KBM-7 (cell line): ENCODE data around the gene CD93.

ENCODE experiments used
- DNase-seq: peaks from one replicate; pipeline ENCODE4 v3.0.0-alpha.2; 2015
- in situ Hi-C: fragments of 300-500 bp; cut with MboI; formaldehyde crosslinking; loops from 2 replicates; pipeline ENCODE4 v1.14.3; 2020; ENCODE audit warnings: low sequenced_read_pairs, low pct_unique_long_range_greater_than_20kb, mixed read lengths

CD93 gene

GRCh38 chr20:23068283-23068682 lies 17.8 kb downstream of the CD93 start:
- no peak for DNase-seq

DNA sequence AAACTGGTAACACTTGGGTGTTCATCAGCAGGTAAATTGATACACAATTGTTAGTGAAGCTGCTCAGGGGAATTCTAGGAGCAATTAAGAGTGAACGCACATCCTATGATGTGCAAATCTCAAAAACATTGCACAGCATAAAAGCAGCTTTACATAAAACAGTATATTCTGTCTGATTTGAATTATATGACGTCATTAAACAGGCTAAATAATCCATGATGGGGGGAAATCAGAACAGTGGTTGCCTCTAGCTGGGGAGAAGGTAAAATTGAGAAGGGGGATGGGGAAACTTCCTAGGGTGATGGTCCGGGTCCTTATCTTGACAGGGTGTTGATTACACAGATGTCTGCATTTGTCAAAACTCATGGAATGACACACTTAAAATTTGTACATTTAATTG lies 19.4 kb downstream of the CD93 start:
- in situ Hi-C loops, result no loop called here
- DNase-seq, result no peak

More at GRCh38 chr20:23068283-23068682, 17.8 kb downstream of the CD93 start:
- in situ Hi-C loops, result no loop called here

DNA sequence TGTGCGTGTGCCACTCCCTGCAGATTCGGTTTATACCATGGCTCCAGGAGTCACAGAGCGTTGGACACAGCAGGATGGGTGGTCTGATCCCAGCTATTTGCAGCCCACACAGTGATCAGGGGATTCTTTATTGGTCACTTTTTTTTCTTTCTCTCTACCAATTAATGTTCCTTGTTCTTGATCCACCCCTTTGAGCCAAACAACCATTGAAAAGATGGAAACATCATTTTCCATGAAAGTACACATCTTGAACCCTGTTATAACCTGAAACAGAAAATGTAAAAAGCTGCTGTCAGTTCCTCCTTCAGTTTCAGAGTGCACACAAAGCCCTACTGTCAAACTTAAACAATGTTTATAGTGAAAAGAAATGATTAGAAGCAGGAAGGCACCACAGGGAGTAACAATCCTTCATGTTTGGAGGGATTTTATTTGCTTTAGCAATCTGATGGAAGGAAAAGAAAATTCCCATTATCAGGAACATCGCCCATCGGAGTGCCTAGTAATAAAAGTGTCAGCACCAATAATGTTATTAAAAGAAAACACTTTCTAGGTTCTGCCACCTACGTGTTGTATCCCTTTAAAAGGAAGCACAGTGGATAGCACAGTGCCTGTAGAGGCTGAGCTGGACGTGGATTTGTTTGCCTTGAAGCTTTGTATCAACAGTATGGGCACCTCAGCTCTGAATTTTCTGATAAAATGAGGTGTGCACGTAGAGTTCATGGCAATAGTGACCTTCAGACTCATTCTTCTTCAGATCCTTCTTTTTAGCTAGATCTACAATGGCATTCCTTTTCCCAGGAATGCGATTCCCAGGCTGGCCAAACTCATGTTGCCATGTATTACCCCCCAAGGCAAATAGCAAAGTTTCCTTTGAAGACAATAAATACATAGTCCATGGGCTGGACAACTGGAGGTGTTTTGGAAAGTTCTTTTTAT lies 20.6 kb downstream of the CD93 start:
- in situ Hi-C loops, result no loop called here

GRCh38 chr20:23063581-23063980 lies 22.5 kb downstream of the CD93 start:
- DNase-seq, result no peak
- in situ Hi-C loops, result no loop called here

More for the DNA sequence above, 20.6 kb downstream of the CD93 start:
- no peak for DNase-seq

DNA sequence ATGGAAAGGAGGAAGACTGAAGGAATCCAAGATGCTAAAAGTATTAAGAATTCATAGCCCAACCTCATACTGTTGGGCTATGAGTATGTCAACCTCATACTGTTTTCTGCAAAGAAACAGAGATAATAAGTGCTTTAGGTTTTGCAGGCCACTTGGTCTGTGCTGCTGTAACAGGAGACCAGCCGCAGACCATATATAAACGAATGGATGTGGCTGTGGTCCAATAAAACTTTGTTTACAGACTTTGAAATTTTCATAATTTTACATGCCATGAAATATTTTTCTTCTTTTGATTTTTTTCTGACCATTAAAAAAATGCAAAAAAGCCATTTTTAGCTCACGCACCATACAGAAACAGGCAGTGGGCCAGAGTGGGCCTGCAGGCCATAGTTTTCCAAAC lies 23.0 kb downstream of the CD93 start:
- in situ Hi-C loops, result no loop called here
- no peak for DNase-seq

DNA sequence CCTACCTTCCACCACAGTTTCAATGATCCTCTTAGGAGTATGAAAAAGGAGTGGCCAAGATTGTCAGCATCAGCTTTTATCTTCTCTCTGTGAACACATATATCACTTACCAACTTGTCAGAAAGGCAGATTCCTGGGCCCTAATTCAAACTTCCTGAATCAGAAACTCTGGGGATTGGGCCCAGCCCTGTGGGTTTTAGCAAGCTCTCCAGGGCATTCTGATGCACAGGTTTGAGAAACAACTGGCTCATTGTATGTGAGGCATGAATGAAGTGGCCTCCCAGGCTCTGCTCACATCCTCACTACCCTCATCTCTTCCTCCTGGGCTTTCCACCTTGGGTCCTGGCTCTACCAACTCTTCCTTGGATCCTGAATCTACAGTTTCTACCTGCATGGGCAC lies 23.5 kb downstream of the CD93 start:
- in situ Hi-C loops, result no loop called here
- no peak for DNase-seq

DNA sequence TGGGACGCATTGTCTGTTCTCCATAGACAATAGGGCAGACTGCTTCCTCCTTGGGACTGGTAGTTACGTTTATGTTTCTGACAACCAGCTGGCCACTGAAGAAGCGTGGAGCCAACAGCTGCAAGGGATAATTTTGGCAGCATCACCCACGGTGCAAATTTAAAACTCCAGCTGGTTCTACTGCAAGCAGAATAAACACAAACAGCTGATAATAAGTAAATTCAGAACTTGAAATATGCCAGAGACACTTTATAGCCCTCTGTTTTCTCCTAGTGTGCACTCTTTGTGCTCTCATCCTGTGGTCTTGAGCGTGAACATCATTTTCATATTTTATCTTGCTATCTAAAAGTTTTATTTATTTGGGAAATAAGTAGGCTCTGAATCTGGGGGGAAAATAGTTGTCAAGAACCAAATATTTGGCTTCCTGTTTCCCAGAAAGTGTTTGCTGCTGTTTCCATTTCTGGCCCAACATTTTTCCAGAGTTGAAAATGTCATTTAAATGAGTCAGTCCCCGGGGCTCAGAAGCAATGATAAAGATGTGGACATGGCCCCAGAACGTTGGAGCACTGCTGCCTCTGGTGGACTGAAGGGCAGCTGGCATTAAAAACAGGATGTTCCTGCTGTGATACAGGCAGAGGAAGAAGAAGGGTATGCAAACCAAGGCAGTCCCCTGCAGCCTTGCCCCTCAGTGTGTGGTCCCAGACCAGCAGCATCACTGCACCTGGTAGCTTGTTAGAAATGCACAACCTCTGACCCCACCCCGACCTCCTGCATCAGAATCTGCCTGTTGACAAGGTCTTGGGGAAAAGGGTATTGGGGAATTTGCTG lies 24.2 kb downstream of the CD93 start:
- no peak for DNase-seq

DNA sequence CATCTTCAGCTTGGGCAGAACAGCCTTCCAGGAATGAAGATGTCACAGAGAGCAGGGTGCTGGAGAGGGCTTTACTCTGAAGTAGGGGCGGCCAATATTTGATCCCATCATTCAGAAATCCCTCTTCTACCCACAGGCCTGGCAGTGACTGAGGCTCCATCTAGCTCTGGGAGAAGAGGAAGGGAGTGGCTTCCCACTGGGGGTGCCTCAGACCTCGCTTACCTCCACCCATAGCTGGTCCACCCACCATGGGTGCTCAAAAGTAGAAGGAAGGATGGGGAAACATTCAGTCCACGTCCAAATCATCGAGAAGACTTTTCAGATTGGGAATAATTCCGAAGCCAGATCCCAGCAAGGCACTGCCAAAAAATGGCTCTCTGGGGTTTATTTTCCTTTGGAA lies 24.9 kb downstream of the CD93 start:
- in situ Hi-C loops, result no loop called here
- DNase-seq, result no peak

More for the DNA sequence above, 24.2 kb downstream of the CD93 start:
- in situ Hi-C loops, result no loop called here

- no peak for DNase-seq
- in situ Hi-C loops, result no loop called here
Measured at GRCh38 chr20:23060629-23061028, 25.5 kb downstream of the CD93 start.

- in situ Hi-C loops, result no loop called here
- DNase-seq, result no peak
Measured at GRCh38 chr20:23059846-23060245, 26.3 kb downstream of the CD93 start.

DNA sequence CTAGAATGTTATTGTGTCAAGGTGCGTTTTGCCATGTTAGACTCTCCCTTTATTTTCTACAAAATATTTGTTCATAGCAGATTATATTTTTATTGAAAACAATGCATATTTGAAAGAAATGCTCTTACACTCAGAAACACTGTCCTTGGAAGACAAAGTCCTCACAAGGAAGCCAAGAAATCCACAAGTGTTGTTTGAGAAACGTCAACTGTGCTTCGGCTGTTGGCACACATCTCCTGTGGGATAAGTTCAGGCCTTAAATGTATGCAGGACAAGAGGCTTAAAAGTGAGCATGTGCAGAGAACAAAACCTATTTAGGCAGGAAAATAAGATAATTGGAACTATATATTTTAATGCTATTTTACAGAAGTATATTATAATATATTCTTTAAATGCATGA lies 27.1 kb downstream of the CD93 start:
- in situ Hi-C loops, result no loop called here
- no peak for DNase-seq

GRCh38 chr20:23058240-23058639 lies 27.9 kb downstream of the CD93 start:
- in situ Hi-C loops, result no loop called here
- DNase-seq, result no peak

GRCh38 chr20:23052904-23053303 lies 33.2 kb downstream of the CD93 start:
- no peak for DNase-seq
- in situ Hi-C loops, result no loop called here

DNA sequence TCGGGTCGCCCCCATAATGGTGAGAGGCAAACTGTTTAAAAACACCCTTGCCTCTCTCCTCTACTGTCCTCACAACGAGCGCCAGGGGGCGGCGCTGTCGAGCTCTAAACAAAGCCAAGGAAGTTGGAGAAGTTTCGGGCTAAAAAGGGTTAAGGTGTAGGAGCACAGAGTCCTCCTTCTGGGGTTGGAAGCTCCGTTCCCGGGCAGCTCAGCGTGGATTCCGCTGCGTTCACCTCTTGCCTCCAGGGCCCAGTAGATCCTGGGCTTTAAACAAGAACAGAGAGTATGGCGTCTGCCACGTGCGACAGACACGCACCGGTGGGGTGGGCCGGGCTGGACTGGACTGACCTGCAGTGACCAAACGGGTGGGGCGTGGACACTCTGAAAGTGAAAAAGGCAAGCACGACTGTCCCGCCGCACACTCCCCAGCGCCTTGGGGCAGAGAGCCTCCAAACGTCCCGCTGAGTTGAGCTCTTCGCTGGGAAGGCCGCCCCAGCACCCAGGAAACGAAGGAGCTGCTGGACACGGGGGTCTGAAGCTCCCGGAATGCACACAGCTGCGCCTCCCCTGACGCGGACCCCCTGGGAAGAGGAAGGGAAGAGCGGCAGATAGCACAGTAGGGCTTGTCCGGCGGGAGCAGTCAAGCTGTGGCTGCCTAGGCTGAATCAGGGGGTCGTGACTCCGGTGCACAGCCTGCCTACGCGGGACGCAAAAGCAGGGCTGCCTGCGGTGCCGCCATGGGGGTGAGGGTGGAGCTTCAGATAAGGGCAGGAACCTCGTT lies 35.1 kb downstream of the CD93 start:
- in situ Hi-C loops, result no loop called here
- peak; percentile 71 for DNase-seq

DNA sequence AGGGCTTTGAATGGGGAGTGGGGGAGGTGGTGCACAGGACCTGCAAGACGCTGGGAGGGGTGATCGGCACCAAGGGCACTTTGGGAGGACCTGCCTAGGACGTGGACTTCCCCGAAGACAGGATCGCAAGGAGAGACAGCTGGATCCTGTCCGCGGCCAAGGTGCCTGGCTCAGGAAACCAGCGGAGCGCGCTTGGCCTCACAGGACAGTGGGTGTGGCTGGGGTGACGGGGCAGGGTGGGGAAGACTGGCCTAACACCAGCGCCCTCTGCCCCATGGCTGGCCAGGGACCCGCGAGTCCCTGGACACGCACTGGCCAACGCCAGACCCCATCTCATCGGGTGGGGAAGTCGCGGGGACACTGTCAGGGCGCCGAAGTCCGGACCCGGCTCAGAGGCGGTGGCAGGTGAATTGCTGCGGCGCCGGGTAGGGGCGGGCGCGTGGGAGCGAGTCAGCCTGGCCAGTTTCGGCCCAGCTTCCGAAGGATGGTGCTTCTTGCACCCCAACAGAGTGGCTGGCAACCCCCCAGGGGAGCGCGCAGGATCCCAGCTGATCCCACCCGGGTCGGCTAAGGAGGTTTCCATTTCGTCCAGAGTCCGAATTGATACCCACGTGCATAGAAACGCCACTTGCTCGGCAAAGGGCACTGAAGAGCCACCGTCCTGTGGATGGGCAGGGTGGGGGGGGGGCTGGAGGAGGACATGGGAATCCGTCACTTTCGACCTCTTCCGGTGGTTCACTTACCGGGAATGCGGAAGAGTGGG lies 35.9 kb downstream of the CD93 start:
- in situ Hi-C loops, result no loop called here
- DNase-seq, result peak; percentile 10

DNA sequence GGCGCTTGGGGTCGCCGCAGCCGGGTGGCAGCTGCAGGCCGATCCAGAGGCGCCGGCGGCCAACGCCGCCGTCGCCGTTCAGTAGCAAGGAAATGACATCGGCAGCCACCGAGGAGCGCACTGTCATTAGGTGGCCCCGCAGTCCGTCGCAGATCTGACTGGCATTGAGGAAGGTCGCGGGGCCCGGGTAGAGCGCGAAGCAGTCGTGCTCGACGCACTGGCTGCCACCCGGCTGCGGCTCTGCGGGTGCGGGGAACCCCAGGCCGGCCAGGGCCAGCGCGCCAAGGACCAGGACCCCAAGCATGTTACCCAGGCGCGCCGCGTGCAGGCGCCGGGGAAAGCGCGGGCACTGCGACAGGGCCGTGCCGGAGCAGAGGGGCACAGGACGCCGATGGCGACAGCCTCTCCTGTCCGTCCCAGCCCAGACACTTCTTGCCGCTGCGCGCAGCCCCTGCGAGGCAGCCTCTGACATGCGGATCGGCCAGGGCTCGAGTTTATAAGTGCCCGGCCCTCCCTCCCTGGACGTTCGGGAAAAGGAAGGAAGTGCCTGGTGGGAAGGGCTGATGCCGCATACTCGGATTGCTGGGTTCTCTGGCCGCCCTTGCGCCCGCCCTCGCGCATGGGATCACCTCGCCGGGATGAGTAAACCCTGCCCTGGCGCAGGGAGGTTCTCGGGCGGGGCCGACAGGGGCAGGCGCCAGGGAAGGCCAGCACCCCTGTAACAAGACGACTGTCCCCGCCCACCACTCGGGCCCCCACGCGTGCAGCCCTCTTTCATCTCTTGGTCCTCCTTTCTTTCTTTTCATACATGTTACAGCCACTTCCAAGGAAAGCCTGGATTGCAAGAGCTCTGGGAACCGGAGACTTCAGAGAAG lies 36.7 kb downstream of the CD93 start, which contains the start of gene THBD:
TSS of gene THBD (minus strand) at position 472 of the 875 bp plus-strand sequence. CDS start at position 304, 168 bp downstream.
- peak; percentile 37 for DNase-seq
- in situ Hi-C loops, result no loop called here

GRCh38 chr20:23048283-23049200 lies 37.6 kb downstream of the CD93 start:
- DNase-seq, result peak; percentile 73
- in situ Hi-C loops, result no loop called here
